GM18519 (cell line): ENCODE data around the gene TNP2.

ENCODE experiments used
- ATAC-seq: cut with Tn5 transposase; IDR thresholded peaks from one replicate; pipeline ENCODE4 v1.9.1; 2021; ENCODE audit warnings: mild to moderate bottlenecking, moderate library complexity; ENCODE audit not compliant: unreplicated experiment, low FRiP score

TNP2 gene

GRCh38 chr16:11245222-11245737 lies 23.8 kb downstream of the TNP2 start:
- ATAC-seq = no peak

DNA sequence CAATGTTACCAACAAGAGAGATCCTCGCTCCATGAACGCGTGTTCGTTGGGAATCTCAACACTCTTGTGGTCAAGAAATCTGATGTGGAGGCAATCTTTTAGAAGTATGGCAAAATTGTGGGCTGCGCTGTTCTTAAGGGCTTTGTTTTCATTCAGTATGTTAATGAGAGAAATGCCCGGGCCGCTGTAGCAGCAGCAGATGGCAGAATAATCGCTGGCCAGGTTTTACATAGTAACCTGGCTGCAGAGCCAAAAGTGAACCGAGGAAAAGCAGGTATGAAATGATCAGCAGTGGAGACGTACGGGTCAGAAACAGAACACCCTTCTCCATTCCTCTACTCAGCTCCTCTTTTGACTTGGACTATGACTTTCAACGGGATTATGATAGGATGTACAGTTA lies 26.5 kb downstream of the TNP2 start:
- ATAC-seq = no peak

GRCh38 chr16:11241480-11242204 lies 27.5 kb downstream of the TNP2 start:
- ATAC-seq = no peak

- ATAC-seq = no peak
These were observed 28.3 kb downstream of the TNP2 start for GRCh38 chr16:11240636-11241473.

DNA sequence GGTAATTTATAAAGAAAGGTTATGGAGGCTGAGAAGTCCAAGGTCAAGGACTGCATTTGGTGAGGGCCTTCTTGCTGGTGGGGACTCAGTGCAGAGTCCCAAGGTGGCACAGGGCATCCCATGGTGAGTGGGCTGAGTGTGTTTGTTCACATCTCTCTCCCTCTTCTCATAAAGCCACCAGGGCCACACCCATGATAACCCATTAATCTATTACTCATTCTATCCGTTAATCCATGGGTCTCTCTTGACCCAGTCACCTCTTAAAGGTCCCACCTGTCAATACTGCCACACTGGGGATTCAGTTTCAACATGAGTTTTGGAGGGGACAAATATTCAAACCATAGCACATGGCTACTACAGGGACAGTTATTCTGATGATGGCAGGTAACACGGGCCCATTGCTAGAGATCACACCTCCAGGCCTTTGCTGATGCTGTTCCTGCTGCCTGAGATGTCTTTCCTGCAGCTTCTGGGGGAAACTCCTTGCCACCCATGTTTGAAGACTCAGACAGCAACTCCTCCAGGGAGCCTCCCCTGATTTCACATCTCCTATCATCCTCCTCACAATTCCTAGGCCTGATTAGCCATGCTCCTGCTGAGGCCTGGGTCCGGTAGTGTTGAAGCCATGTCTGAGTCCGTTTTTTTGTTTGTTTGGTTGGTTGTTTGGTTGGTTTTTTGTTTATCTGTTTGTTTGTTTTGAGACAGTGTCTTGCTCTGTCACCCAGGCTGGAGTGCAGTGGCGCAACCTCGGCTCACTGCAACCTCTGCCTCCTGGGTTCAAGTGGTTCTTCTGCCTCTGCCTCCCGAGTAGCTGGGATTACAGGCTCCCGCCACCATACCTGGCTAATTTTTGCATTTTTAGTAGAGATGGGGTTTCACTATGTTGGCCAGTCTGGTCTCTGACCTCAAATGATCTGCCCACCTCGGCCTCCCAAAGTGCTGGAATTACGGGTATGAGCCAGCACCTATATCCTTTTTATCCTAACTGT lies 29.2 kb downstream of the TNP2 start:
- no peak for ATAC-seq

- ATAC-seq = no peak
These were observed 30.6 kb downstream of the TNP2 start for GRCh38 chr16:11238272-11239202.

- ATAC-seq = no peak
These were observed 32.5 kb downstream of the TNP2 start for GRCh38 chr16:11236461-11237254.

GRCh38 chr16:11235703-11235991 lies 33.5 kb downstream of the TNP2 start:
- no peak for ATAC-seq

GRCh38 chr16:11234884-11235702 lies 34.0 kb downstream of the TNP2 start:
- no peak for ATAC-seq

- ATAC-seq = no peak
These were observed 35.3 kb downstream of the TNP2 start for GRCh38 chr16:11233727-11234376.

DNA sequence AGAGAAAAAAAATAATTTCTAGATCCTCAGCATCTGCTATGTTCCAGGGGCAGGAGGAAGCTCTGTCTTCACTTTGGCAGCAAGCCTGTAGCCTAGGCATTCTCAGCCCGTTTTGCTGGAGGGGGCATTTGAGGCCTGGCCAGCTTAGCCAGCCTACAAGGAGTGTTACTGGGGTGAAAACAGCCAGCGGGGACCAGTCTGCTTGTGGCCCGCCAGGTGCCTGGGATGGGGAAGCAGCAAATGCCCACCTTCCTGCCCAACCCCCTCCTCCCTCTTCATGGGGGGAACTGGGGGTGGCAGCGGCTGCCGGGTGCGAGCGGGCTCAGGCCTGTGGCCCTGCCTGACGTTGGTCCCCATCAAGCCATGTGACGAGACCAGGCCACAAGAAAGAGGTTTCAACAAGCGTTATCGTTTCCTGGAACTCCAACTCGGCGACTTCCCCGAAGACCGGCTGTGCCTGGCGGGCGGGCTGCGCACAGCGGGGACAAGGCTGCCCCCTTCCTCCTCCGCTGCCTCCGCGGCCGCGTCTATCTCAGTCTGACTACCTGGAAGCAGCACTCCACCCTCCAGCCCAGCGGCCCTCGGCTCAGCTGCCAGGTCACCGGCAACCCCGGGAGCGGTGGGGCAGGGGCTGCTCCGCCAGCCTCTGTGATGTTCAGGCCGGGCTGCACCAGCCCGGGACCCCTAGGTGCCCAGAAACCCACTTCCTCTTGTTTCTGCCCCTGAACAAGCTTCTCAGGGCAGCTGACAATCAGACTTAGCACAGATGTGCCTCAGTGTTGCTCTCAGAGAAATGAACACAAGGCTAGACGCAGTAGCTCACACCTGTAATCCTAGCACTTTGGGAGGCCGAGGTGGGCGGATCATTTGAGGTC lies 36.0 kb downstream of the TNP2 start:
- ATAC-seq = no peak

- no peak for ATAC-seq
These were observed 36.7 kb downstream of the TNP2 start for GRCh38 chr16:11232302-11232851.

DNA sequence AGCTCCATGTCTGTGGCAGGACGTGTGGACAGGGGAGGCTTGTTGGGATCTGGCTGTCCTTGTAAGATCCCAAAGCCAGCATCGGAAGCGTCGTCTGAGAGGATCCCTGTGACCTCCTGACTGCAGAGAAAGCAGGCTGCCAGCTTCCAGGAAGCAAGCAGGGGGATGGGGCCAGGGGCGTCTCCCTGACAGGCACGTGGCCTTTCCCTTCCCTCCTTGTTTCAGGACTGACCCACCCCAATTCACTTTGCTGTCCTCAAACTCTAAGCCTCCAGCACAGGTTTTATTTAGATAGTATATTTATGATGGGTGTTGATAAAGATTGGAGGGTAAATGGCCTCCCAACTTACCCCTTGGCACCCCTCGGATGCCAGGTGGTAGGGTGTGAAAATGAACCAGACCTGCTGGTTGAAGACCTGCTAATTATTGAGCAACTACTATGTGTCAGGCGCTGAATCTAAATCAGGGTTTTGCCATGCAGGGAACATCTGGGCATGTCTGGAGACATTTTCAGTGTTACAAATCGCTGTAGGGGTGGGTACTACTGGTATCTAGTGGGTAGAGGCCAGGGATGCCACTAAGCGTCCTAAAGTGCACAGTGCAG lies 37.7 kb downstream of the TNP2 start:
- no peak for ATAC-seq

GRCh38 chr16:11229906-11230305 lies 39.2 kb downstream of the TNP2 start:
- no peak for ATAC-seq

- no peak for ATAC-seq
These were observed 39.7 kb downstream of the TNP2 start for GRCh38 chr16:11229432-11229831.
